HEK293T (cell line): ENCODE results near the gene GMDS.

Experiments
- CTCF ChIA-PET: fragments of 350-600 bp; formaldehyde crosslinking; extraction: SDS; loops from one replicate; lab custom pipeline; 2021; ENCODE audit warnings: antibody characterized with exemption, inconsistent platforms; lab: Yijun Ruan, JAX
- POLR2A ChIA-PET: fragments of 350-600 bp; formaldehyde crosslinking; extraction: SDS; loops from one replicate; lab custom pipeline; 2020; ENCODE audit warnings: antibody characterized with exemption, inconsistent platforms; lab: Yijun Ruan, JAX
- DNase-seq: peaks from one replicate; pipeline ENCODE4 v3.0.0; 2012; ENCODE audit warnings: mixed read lengths; ENCODE audit errors: extremely low spot score
- ARNT ChIP-seq: fragments of 450-650 bp; IDR thresholded peaks from 2 replicates; pipeline ENCODE4 v1.6.1; 2017; ENCODE audit warnings: mild to moderate bottlenecking
- BHLHE40 ChIP-seq: fragments of 450-650 bp; IDR thresholded peaks from 2 replicates; pipeline ENCODE4 v1.6.1; 2016; ENCODE audit warnings: mild to moderate bottlenecking, moderate library complexity, borderline replicate concordance
- CTBP1 ChIP-seq: fragments of 450-650 bp; IDR thresholded peaks from 2 replicates; pipeline ENCODE4 v1.6.1; 2016; ENCODE audit warnings: borderline replicate concordance
- ELF4 ChIP-seq: fragments of 450-650 bp; IDR thresholded peaks from 2 replicates; pipeline ENCODE4 v1.6.1; 2017; ENCODE audit warnings: antibody characterized with exemption
- FOXA1 ChIP-seq: fragments of 450-650 bp; IDR thresholded peaks from 2 replicates; pipeline ENCODE4 v1.6.1; 2016; ENCODE audit warnings: mild to moderate bottlenecking
- FOXK2 ChIP-seq: fragments of 450-650 bp; IDR thresholded peaks from 2 replicates; pipeline ENCODE4 v1.6.1; 2016; ENCODE audit warnings: mild to moderate bottlenecking
- FOXM1 ChIP-seq: fragments of 450-650 bp; IDR thresholded peaks from 2 replicates; pipeline ENCODE4 v1.6.1; 2017; ENCODE audit warnings: mild to moderate bottlenecking, borderline replicate concordance
- HDGF ChIP-seq: fragments of 450-650 bp; IDR thresholded peaks from 2 replicates; pipeline ENCODE4 v1.6.1; 2017; ENCODE audit warnings: antibody characterized with exemption, borderline replicate concordance
- L3MBTL2 ChIP-seq: fragments of 450-650 bp; conservative IDR thresholded peaks from 2 replicates; pipeline ENCODE4 v1.6.1; 2016; ENCODE audit warnings: mild to moderate bottlenecking
- LEF1 ChIP-seq: fragments of 450-650 bp; IDR thresholded peaks from 2 replicates; pipeline ENCODE4 v1.6.1; 2017; ENCODE audit warnings: mild to moderate bottlenecking, borderline replicate concordance
- NFRKB ChIP-seq: fragments of 450-650 bp; IDR thresholded peaks from 2 replicates; pipeline ENCODE4 v1.6.1; 2016; ENCODE audit warnings: mild to moderate bottlenecking, moderate library complexity
- SP1 ChIP-seq: fragments of 450-650 bp; IDR thresholded peaks from 2 replicates; pipeline ENCODE4 v1.6.1; 2017
- SUZ12 ChIP-seq: fragments of 450-650 bp; IDR thresholded peaks from 2 replicates; pipeline ENCODE4 v1.6.1; 2016; ENCODE audit warnings: mild to moderate bottlenecking
- TARDBP ChIP-seq: fragments of 450-650 bp; IDR thresholded peaks from 2 replicates; pipeline ENCODE4 v1.6.1; 2016
- ZNF384 ChIP-seq: fragments of 450-650 bp; IDR thresholded peaks from 2 replicates; pipeline ENCODE4 v1.6.1; 2016
- TF ChIP-seq, protein P1 (sequence below): fragments of 450-650 bp; IDR thresholded peaks from 2 replicates; pipeline ENCODE4 v1.6.1; 2016

The GMDS gene

DNA sequence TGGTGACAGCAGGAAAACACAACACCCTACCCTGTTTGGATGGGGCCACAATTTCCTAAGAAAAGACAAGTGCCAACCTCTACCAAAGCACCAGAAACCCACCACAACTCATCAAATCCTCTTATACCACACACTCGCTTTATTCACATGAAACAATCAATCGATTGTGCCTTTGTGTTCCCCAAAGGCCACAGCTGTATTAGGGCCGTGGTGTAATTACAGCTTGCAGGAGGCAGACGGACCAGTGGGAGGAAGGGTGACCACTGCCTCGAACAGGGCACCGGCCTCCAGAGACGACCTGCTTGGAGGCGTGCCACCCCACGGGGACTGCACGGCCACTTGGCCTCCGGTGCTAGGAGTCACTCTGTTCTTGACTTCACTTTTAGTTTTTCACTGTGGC is 371.6 kb downstream of the GMDS start:
- ChIA-PET POLR2A (interaction anchor here (0.8 to 1.3 kb wide), 3 partner anchors 207 to 267 kb away, joined by 3 to 6 read pairs (median 3); no protein-coding TSS in a partner anchor), CTCF (interaction anchor here (0.7 to 1.6 kb wide), 5 partner anchors 17 to 760 kb away, joined by 3 to 5 read pairs (median 4); no protein-coding TSS in a partner anchor)

DNA sequence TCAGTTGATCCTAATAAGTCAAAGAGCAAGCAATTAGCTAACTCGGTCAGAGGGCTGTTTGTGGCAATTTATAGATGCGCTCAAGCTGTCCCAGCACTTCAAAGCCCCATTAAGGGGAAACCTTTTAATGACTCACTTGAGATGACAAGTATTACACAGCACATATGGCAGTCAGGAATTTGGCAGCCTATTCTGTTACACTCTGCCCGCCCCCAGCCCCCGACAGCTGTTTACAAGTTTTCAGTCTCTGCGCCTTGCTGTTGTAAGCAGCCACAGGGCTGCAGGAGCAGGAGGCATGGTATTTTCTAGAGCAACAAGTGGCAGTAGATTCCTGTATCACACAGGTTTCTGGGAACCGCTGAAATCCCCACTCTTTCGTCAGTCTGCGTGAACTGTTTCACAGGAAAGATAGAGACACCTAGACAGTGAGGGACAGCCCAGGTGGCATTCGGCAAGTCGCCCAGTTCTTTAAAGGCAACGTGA is 372.7 kb downstream of the GMDS start:
- DNase-seq = peak; percentile 37
- ChIA-PET CTCF (interaction anchor here (0.6 to 1.6 kb wide), 5 partner anchors 16 to 761 kb away, joined by 3 to 5 read pairs (median 4); no protein-coding TSS in a partner anchor), POLR2A (interaction anchor here (0.6 to 2.0 kb wide), 3 partner anchors 27 to 266 kb away, joined by 3 to 9 read pairs (median 3); no protein-coding TSS in a partner anchor)
- TF ChIP-seq TARDBP = no peak
- TF ChIP-seq FOXK2 = 0 out of 2 replicates have a peak, but pooled peaks have one; percentile 39
- TF ChIP-seq, protein P1, sequence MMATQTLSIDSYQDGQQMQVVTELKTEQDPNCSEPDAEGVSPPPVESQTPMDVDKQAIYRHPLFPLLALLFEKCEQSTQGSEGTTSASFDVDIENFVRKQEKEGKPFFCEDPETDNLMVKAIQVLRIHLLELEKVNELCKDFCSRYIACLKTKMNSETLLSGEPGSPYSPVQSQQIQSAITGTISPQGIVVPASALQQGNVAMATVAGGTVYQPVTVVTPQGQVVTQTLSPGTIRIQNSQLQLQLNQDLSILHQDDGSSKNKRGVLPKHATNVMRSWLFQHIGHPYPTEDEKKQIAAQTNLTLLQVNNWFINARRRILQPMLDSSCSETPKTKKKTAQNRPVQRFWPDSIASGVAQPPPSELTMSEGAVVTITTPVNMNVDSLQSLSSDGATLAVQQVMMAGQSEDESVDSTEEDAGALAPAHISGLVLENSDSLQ = peak; percentile 57; the same call in 1 of the 2 replicates
- TF ChIP-seq ARNT = no peak
- peak; percentile 5; the same call in 1 of the 2 replicates for TF ChIP-seq FOXM1

More for the DNA sequence above, 371.6 kb downstream of the GMDS start:
- TF ChIP-seq FOXM1 (no peak), SUZ12 (no peak), LEF1 (no peak), BHLHE40 (no peak), NFRKB (no peak), ARNT (no peak), ZNF384 (no peak), FOXK2 (no peak), HDGF (no peak)
- no peak for DNase-seq

DNA sequence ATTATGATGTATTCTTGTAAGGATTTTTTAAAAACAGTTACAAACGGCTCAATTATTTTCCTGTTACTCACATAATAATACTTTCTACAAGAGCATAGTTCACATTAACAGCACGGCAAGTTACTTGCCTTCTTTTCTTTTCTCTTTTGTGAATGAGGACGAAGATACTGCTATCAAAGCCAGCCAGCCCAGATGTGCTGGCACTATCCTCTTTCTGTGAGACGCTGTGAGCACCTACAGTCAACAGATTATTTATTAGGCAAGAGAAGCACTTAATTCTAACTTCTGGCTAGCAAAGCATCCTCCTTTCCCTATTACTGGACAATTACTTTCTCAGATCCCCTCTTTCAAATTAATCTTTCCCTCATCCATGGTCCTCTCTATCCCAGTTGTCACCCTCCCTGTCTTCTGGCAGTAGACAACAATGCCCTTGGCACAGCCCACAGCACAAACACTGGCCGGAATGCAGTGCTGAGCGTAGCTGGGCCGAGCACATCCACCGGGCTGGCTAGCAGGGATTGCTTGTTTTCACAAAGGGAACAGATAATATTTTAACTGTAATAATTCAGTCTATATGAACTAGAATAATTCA is 373.6 kb downstream of the GMDS start:
- no peak for TF ChIP-seq FOXA1
- TF ChIP-seq L3MBTL2 = no peak
- no peak for TF ChIP-seq LEF1
- TF ChIP-seq FOXK2 = no peak
- TF ChIP-seq FOXM1 = no peak
- no peak for TF ChIP-seq TARDBP
- no peak for TF ChIP-seq ELF4
- TF ChIP-seq CTBP1 = no peak
- TF ChIP-seq NFRKB = no peak
- no peak for TF ChIP-seq SUZ12
- no peak for TF ChIP-seq HDGF
- ChIA-PET CTCF (interaction anchor here (0.9 kb wide), 1 partner anchor 482 kb away, joined by 3 read pairs; no protein-coding TSS in a partner anchor), POLR2A (interaction anchor here (2.0 kb wide), 1 partner anchor 265 kb away, joined by 9 read pairs; no protein-coding TSS in a partner anchor)
- DNase-seq = no peak

DNA sequence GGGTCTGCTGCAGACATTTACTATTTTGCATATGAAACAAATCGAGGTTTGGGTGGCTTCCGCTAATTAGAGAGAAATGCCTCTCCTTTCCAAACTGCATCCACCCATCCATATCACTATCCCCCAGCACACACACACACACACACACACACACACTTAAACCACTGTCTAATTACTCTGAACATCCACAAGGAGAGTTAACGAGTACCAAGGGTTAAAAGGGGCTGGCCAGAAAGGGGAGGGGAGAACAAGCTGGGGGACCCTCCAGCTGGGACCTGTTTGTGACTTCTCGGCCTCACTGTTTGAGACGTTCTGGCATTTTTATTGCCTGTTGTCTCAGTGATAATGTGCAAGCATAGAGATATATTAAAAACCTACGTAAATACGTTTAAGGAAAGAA is 374.5 kb downstream of the GMDS start:
- ChIA-PET POLR2A (interaction anchor here (1.1 to 2.0 kb wide), 3 partner anchors 163 to 265 kb away, joined by 3 to 9 read pairs (median 4); no protein-coding TSS in a partner anchor), CTCF (interaction anchor here (0.6 to 1.1 kb wide), 2 partner anchors 23 to 148 kb away, joined by 3 to 4 read pairs; no protein-coding TSS in a partner anchor)
- TF ChIP-seq, protein P1 = peak; percentile 46; the same call in 1 of the 2 replicates
- no peak for TF ChIP-seq ARNT
- DNase-seq = no peak

DNA sequence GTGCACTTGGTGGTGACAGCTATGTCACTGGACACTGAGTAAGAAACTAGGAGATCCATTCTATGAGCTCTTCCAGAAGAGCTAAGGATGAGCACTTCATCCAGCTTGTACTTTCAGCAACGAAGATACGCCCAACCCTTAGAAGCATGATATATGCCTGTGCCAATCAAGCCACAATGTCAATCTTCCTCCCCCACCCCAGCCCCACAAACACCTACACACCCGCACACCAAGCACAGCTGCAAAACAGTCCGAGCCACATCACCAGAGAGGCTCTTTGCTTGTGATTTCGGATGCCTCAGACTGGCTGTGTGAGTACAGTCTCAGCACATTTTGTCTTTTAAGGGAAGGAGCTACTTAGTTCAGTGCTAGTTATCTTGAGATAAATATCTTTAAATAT is 375.2 kb downstream of the GMDS start:
- ChIA-PET CTCF (interaction anchor here (0.6 to 1.1 kb wide), 3 partner anchors 14 to 285 kb away, joined by 3 to 4 read pairs (median 3); no protein-coding TSS in a partner anchor), POLR2A (interaction anchor here (1.1 to 1.6 kb wide), 2 partner anchors 164 to 264 kb away, joined by 3 to 4 read pairs; no protein-coding TSS in a partner anchor)
- TF ChIP-seq NFRKB (no peak), TARDBP (no peak), FOXM1 (no peak), HDGF (no peak), ELF4 (no peak), L3MBTL2 (no peak), ZNF384 (no peak), LEF1 (no peak), FOXK2 (no peak), FOXA1 (no peak), CTBP1 (no peak), SP1 (no peak), SUZ12 (no peak)
- TF ChIP-seq, protein P1 = no peak
- DNase-seq = no peak

DNA sequence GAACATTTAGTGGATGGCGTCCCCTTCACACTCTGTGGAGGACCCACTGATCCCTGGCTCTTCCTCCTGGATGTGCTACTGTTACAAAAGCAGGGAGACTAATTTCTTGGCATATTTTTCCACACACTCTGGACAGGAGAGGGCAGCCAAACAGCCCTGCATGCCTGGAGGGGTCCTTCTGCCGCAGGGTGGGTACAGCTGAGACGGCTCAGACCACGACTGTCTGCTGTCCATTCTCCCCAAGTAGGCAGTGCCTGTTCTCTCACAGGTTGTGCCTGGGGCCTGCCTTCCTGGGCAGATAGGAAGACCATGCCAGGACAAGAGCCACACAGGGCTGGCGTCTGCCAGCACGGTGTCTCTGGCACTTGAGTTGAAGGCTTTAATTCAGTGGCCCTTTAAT is 375.6 kb downstream of the GMDS start:
- no peak for DNase-seq
- ChIA-PET CTCF (interaction anchor here (0.6 to 1.1 kb wide), 4 partner anchors 12 to 285 kb away, joined by 3 to 4 read pairs (median 4); no protein-coding TSS in a partner anchor), POLR2A (interaction anchor here (1.6 kb wide), 1 partner anchor 263 kb away, joined by 4 read pairs; no protein-coding TSS in a partner anchor)
- TF ChIP-seq SUZ12 = no peak
